Prostate gland (tissue), 2 donors: Measurements from ENCODE around the gene LGALS12. TPM values are rescaled to one million over a fixed set of nuclear protein-coding genes. Genes with fewer than 3 reads are reported as not detected.

Experiments
- DNase-seq: peaks from one replicate; pipeline ENCODE4 v3.0.0-alpha.2; 2019; ENCODE audit warnings: low spot score
- H3K27ac ChIP-seq, 2 donors: fragments of 200-600 bp; sonication (generic); 2 replicates each; pipeline ENCODE4 v1.5.1; 2017 to 2019
- H3K27me3 ChIP-seq: fragments of 200-600 bp; sonication (generic); replicated peaks from 2 replicates; pipeline ENCODE4 v1.5.1; 2019; ENCODE audit not compliant: insufficient read depth
- H3K36me3 ChIP-seq, 2 donors: fragments of 200-600 bp; sonication (generic); 1 replicate in 1 of 2; 2 replicates in 1 of 2; pipeline versions ENCODE4 v1.5.1 to v1.8.1; 2017 to 2019
- H3K4me1 ChIP-seq: fragments of 200-600 bp; sonication (generic); replicated peaks from 2 replicates; pipeline ENCODE4 v1.5.1; 2019
- H3K4me3 ChIP-seq, 2 donors: fragments of 200-600 bp; sonication (generic); 2 replicates each; pipeline ENCODE4 v1.5.1; 2017 to 2019
- H3K9me3 ChIP-seq: fragments of 200-600 bp; sonication (generic); 2 replicates; pipeline ENCODE4 v1.5.1; 2017
- POLR2A ChIP-seq: fragments of 450-650 bp; IDR thresholded peaks from one replicate; pipeline ENCODE4 v1.6.1; 2016; ENCODE audit warnings: antibody characterized with exemption, mild to moderate bottlenecking
- POLR2AphosphoS5 ChIP-seq: sonication (generic); formaldehyde crosslinking; IDR thresholded peaks from one replicate; pipeline ENCODE4 v1.6.1; 2017; ENCODE audit warnings: antibody characterized with exemption
- WGBS: methylation state at CpG from one replicate; pipeline ENCODE4 v1.1.5; 2018; 5-methylcytosine and 5-hydroxymethylcytosine counted together
- intact Hi-C: fragments of 100-400 bp; cut with DNase I; formaldehyde crosslinking; loops from one replicate; pipeline ENCODE4 v1.14.2; 2022
- total RNA-seq, 2 donors: library from RNA; depleted of rRNA; stranded (reverse); fragments of >200 nt; gene quantifications; one replicate each; pipeline ENCODE4 v1.1.0, GENCODE V29; 2016
- TF ChIP-seq, protein P1 (sequence below), 4 experiments: fragments of 200-600 bp in 2 of 4; fragments of 450-650 bp in 2 of 4; sonication (generic) in 2 of 4; IDR thresholded peaks; 1 replicate in 3 of 4; 2 replicates in 1 of 4; pipeline ENCODE4 v1.5.1; 2016 to 2019; ENCODE audit warnings: antibody characterized with exemption in 4 of 4, mild to moderate bottlenecking in 2 of 4, moderate library complexity in 2 of 4

Gene LGALS12
- total RNA-seq, 2 donors from 2014 or later = not detected

DNA sequence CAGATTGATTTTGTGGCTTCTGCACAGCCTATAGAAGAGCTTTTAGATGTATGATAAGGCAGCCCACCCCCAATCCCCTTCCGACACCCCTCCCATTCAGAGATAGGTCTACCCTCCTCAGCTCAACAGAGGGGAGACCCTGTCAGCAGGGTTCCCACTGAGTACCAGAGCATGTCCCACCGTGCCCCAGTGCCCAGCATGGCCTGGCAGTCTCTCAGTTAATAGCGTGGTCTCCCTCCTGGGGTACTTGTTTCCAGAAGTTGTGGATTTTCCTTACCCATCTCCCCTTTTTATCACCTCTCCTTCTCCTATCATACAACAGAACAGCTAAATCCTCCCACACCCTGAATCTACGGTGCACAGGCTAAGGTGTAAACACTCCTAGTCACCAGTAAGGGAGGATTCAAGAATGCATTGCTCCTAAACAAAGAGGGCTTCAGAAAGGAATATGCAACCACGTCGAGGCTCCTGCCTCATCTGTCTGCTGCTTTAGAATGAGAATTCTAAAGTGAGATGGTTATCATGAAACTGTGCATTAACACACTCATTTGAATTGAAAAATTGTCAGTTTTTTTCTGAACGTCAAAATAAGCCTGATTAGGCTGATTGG is 50.6 kb downstream of the LGALS12 start:
- no peaks in the 10 kb centered on the region for H3K36me3 ChIP-seq
- DNase-seq = no peak
- no peaks in the 10 kb centered on the region for H3K27me3 ChIP-seq
- WGBS = 75% methylated on average over 7 of the region's 7 CpGs
- no peaks in the 10 kb centered on the region for H3K9me3 ChIP-seq
- TF ChIP-seq, protein P1, sequence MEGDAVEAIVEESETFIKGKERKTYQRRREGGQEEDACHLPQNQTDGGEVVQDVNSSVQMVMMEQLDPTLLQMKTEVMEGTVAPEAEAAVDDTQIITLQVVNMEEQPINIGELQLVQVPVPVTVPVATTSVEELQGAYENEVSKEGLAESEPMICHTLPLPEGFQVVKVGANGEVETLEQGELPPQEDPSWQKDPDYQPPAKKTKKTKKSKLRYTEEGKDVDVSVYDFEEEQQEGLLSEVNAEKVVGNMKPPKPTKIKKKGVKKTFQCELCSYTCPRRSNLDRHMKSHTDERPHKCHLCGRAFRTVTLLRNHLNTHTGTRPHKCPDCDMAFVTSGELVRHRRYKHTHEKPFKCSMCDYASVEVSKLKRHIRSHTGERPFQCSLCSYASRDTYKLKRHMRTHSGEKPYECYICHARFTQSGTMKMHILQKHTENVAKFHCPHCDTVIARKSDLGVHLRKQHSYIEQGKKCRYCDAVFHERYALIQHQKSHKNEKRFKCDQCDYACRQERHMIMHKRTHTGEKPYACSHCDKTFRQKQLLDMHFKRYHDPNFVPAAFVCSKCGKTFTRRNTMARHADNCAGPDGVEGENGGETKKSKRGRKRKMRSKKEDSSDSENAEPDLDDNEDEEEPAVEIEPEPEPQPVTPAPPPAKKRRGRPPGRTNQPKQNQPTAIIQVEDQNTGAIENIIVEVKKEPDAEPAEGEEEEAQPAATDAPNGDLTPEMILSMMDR (IDR thresholded peaks at IDR 0.05) = no peak
- TF ChIP-seq POLR2AphosphoS5 (no peak), POLR2A (no peak)
- H3K4me3 ChIP-seq = no peak overlapping the region
- H3K4me1 ChIP-seq = no peaks in the 10 kb centered on the region
- no peak overlapping the region for H3K27ac ChIP-seq
- intact Hi-C loops = no loop called here

DNA sequence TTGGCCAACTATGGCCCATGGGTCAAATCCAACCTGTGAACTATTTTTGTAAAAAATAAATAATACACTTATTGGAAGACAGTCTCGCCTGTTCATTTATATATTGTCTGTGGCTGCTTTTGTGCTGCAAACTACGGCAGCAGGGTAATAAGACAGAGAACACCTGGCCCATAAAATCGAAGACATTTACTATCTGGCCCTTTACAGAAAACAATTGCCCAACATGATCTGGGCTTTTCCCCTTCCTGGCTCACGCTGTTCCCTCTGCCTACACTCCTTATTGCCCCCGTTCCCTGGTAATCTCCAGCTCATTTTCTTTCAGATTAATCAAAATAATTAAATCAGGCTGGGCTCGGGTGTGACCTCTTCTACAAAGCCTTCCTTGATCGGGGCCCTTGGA is 51.7 kb downstream of the LGALS12 start:
- Histone ChIP-seq H3K4me3 (no peak overlapping the region), H3K27ac (no peak overlapping the region), H3K27me3 (no peaks in the 10 kb centered on the region), H3K9me3 (no peaks in the 10 kb centered on the region), H3K4me1 (no peaks in the 10 kb centered on the region), H3K36me3 (no peaks in the 10 kb centered on the region)
- no peak for TF ChIP-seq POLR2A
- TF ChIP-seq POLR2AphosphoS5 = peak; percentile 68
- 33% methylated on average over 7 of the region's 7 CpGs for WGBS
- intact Hi-C loops = no loop called here
- DNase-seq = peak; percentile 41

DNA sequence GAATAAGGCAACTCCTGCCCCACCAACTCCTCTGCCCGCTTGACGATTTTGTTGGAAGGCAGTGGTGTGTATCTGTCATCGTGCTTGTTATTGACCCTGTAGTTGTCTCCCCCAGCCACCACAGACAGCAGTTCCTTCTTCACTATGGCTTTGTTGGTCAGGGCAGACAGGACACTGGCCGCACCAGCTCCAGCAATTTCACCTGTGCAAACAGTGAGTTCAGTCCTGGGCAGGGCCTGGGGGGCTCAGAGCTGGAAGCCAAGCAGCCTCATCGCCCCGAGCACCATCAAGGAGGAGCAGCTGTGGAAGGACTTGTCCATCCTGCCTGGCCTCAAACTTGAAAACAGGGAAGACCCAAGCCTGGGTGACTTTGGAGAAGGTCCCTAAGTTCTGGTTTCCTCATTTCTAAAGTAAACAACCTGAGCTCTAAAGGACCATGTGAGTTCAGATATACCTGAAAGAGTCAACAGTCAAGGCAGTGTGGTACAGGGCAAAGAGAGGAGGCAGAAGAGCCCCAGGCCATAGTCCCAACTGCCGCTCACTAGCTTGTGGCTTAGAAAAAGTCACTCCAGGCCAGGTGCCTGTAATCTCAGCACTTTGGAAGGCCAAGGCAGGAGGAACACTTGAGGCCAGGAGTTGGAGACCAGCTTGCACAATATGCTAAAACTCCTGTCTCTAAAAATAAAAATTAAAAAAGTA is 52.7 kb downstream of the LGALS12 start:
- H3K9me3 ChIP-seq = no peaks in the 10 kb centered on the region
- no peak for TF ChIP-seq POLR2A
- TF ChIP-seq, protein P1 (IDR thresholded peaks at IDR 0.05) = no peak
- TF ChIP-seq POLR2AphosphoS5 = peak; percentile 12
- H3K4me3 ChIP-seq = no peak overlapping the region
- H3K36me3 ChIP-seq = no peaks in the 10 kb centered on the region
- no peaks in the 10 kb centered on the region for H3K27me3 ChIP-seq
- no peaks in the 10 kb centered on the region for H3K4me1 ChIP-seq
- intact Hi-C loops = no loop called here
- WGBS = 85% methylated on average over 7 of the region's 7 CpGs
- H3K27ac ChIP-seq = no peak overlapping the region
- DNase-seq = no peak

DNA sequence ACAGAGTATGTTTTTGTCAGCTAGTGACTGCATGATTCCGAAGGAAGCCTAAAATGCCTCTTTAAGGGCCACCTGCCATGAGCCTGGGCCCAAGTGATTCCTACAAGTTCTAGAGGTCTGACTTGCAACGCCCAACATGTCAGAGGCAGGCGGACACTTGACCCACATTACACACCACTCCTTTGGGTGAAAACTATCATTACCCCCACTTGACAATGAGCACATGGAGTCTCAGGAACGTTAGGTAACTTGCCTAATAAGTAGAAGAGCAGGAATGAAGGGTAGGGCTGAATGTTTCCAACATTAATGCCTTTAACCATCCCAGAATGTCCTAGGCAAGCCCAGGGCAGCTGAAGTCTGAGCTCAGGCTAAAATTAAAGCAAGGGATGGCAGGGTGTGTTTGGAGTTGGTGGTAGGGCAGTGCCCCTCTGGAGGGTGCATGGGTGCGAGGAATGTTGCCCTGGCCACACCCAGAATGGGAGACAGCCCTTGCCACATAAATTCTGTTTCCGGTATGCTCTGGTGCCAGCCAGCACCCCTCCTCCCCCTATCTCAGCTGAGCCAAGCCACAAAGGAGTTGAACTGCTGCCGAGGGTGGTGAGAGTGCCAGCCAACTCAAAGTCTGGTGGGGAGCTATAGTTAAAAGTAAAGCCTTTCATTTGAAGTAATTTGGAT is 54.8 kb downstream of the LGALS12 start:
- intact Hi-C loops = no loop called here
- Histone ChIP-seq H3K27me3 (no peaks in the 10 kb centered on the region), H3K36me3 (no peaks in the 10 kb centered on the region), H3K27ac (no peak overlapping the region), H3K4me3 (no peak overlapping the region), H3K4me1 (no peaks in the 10 kb centered on the region), H3K9me3 (no peaks in the 10 kb centered on the region)
- peak; percentile 70 for DNase-seq
- WGBS = 48% methylated on average over 7 of the region's 7 CpGs
- TF ChIP-seq POLR2AphosphoS5 = peak; percentile 73
- TF ChIP-seq, protein P1 (IDR thresholded peaks at IDR 0.05) = no peak
- peak; percentile 22 for TF ChIP-seq POLR2A

DNA sequence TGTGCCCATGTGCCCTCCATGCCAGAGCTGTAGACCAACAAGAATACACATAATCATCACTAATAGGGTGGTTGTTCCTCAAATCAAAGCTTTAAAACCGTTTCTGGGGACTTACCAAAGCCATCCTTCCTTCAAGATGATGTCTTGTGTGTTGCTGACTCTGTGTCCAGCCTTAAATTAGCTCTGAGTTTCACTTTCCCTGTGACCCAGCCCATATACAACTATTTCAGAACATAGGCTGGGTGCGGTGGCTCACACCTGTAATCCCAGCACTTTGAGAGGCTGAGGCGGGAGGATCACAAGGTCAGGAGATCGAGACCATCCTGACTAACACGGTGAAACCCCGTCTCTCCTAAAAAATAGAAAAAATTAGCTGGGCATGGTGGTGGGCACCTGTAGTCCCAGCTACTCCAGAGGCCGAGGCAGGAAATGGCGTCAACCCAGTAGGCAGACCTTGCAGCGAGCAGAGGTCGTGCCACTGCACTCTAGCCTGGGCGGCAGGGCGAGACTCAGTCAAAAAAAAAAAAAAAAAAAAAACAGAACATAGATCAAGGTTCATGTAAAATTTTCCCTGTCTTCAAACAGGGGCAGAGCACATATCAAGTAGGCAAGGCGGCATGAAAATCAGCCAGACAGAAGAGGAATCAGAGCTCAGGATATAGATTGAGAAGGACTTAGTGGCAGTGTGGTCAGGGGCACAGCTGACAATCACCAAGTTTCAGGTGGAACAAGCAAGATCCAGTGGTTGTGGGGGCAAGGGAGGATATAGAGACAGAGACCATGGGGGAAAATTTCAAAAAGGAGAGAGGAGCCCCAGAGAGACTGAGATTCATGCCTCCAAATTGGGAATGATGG is 57.5 kb downstream of the LGALS12 start, which contains the start of gene PLAAT2:
Gene PLAAT2, minus strand, starts transcription at position 179 of the 855 bp plus-strand sequence. Its CDS starts 55 bp downstream, at position 124.
- 97% methylated on average over 13 of the region's 13 CpGs for WGBS
- Histone ChIP-seq H3K27ac (no peak within 1 kb of the TSS), H3K4me1 (no peaks in the 10 kb centered on the region), H3K4me3 (no peak within 1 kb of the TSS), H3K27me3 (no peaks in the 10 kb centered on the region), H3K36me3 (no peaks in the 10 kb centered on the region), H3K9me3 (no peaks in the 10 kb centered on the region)
- intact Hi-C loops = no loop called here
- no peak for DNase-seq
- TF ChIP-seq POLR2AphosphoS5 (no peak), POLR2A (no peak)
- TF ChIP-seq, protein P1 (IDR thresholded peaks at IDR 0.05) = no peak
